ENCODE results near the gene ZBED1.

GRCh38 chrX:2466876-2467656 lies 33.7 kb downstream of the ZBED1 start:
- TF ChIP-seq CTCF (IDR thresholded peaks at IDR 0.05) (no peak), POLR2A (IDR thresholded peaks at IDR 0.05) (no peak)

All from lower leg skin (tissue), 3 donors.